Hepatocyte (in vitro differentiated cells): ENCODE data around the gene EOGT.

Source experiments
- EZH2 ChIP-seq: fragments of 200-600 bp; sonication (generic); IDR thresholded peaks from 2 replicates; pipeline ENCODE4 v1.6.1; 2016; ENCODE audit warnings: antibody characterized with exemption, mild to moderate bottlenecking, borderline replicate concordance
- TF ChIP-seq, protein P1 (sequence below): fragments of 200-600 bp; sonication (generic); IDR thresholded peaks from 2 replicates; pipeline ENCODE4 v1.5.1; 2016; ENCODE audit warnings: antibody characterized with exemption, mild to moderate bottlenecking; ENCODE audit not compliant: poor library complexity

DNA sequence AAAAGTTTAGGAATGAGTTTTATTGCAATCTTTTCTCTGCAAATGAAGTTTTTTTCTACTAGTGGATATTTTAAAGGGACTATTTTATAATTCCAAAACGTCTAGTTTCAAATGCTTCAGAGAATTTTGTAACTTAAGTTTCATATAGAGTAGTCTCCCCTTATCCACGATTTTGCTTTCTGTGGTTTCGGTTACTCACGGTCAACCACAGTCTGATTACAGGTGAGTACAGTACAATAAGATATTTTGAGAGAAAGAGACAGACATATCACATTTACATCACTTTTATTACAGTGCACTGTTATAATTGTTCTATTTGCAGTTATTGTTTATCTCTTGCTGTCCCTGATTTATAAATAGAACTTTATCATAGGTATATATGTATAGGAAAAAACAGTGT is 7.4 kb upstream of the EOGT start:
- no peak for TF ChIP-seq EZH2
- TF ChIP-seq, protein P1, sequence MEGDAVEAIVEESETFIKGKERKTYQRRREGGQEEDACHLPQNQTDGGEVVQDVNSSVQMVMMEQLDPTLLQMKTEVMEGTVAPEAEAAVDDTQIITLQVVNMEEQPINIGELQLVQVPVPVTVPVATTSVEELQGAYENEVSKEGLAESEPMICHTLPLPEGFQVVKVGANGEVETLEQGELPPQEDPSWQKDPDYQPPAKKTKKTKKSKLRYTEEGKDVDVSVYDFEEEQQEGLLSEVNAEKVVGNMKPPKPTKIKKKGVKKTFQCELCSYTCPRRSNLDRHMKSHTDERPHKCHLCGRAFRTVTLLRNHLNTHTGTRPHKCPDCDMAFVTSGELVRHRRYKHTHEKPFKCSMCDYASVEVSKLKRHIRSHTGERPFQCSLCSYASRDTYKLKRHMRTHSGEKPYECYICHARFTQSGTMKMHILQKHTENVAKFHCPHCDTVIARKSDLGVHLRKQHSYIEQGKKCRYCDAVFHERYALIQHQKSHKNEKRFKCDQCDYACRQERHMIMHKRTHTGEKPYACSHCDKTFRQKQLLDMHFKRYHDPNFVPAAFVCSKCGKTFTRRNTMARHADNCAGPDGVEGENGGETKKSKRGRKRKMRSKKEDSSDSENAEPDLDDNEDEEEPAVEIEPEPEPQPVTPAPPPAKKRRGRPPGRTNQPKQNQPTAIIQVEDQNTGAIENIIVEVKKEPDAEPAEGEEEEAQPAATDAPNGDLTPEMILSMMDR, result no peak
